ENCODE results near the gene TREM2. TPM values are rescaled to one million over a fixed set of nuclear protein-coding genes. Genes with fewer than 3 reads are reported as not detected.

Gene TREM2
- total RNA-seq, 2 experiments from 2014 or later, result not detected

DNA sequence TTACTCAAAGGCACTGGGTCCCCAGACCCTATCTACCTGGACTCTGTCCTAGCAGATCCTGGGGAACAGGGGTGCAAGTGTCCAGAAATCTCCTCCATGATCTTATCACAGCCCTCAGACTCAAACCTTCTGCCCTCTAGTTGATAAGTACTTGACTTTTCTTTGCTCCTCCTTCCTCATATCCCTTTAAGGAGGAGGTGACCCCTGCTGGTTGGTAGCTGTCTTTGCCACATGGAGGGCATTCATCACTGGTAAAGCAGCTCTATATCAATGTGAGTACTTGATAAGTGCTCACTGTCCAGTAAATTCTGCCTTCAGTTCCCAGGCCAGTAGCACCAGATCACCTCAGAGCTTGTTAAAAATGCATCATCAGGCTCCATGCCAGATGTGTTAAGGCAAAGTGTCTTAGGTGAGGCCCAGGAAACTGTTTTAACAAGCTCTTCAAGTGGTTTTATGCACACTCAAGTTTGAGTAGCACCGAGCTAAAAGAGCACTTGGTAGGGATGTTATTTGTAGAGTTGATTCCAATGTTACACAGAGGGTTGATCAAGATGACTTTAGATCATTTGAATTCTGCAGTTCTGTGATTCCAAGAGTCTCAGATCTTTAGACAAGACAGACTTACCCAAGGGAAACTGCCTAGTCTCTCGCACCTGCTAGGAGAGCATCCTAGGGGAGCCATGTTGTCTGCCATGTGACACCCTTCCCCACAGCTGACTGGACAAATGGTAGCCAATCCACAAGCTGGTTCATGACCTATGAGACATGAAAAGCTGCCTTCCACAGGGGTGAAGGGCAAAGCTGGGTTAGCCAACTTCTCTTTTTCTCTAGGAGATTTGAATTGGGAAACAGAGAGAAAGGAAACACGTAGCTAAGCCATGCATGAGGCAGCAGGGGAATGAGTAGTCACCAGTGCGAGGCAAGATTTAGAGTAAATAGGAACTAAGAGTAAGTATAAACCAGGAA lies 19.4 kb upstream of the TREM2 start:
- no peak overlapping the region for H3K4me3 Mint-ChIP-seq
- ATAC-seq (peak; percentile 98), DNase-seq (peak; percentile 66)
- CTCF ChIA-PET, result interaction anchor here (0.5 to 2.6 kb wide), 38 partner anchors 9 to 1410 kb away, joined by 3 to 15 read pairs (median 4); partner anchors contain the start of genes TOMM6, TREML1, TREML2 and UNC5CL
- H3K4me1 Mint-ChIP-seq, result peaks cover 11% of the 10 kb centered on the region
- intact Hi-C loops (cut with DNase I, micrococcal nuclease), result loop anchor here (1.0 to 10.0 kb wide), 5 partner anchors 90 to 175 kb away; partner anchors contain the start of genes NFYA (in 2 of the 2) and OARD1 (in 2 of the 2)
- no peaks in the 10 kb centered on the region for H3K27me3 Mint-ChIP-seq
- no peaks in the 10 kb centered on the region for H3K36me3 Mint-ChIP-seq (ENCODE audit: low read depth)
- POLR2A ChIA-PET, result no interaction called here
- no peak overlapping the region for H3K27ac Mint-ChIP-seq
- H3K9me3 Mint-ChIP-seq (ENCODE audit: low read depth), result no peaks in the 10 kb centered on the region

DNA sequence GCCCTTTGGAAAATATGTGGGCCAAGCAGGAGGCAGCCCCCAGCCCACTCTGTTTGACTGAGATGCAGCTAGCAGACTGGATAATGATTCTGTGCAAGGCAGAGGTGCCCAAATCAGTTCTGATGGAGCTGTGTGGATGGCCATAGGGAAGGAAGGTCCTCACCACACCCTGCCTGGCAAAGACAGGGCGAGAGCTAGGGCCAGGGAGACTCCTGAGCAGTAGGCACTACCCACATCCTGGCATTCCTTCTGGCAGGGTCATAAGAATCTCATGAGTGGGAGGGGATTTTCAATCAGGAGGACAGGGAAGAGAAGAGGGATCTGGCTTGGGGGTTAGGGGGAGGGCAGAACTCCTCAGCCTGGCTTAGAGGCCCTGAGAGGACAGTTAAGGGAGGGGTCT lies 18.6 kb upstream of the TREM2 start:
- no peaks in the 10 kb centered on the region for H3K9me3 Mint-ChIP-seq (ENCODE audit: low read depth)
- H3K4me3 Mint-ChIP-seq, result no peak overlapping the region
- DNase-seq (no peak), ATAC-seq (no peak)
- peaks cover 11% of the 10 kb centered on the region for H3K4me1 Mint-ChIP-seq
- H3K27ac Mint-ChIP-seq, result no peak overlapping the region
- CTCF ChIA-PET, result interaction anchor here (0.5 to 2.6 kb wide), 14 partner anchors 9 to 723 kb away, joined by 3 to 15 read pairs (median 4); partner anchors contain the start of gene TREML1
- no peaks in the 10 kb centered on the region for H3K36me3 Mint-ChIP-seq (ENCODE audit: low read depth)
- POLR2A ChIA-PET, result no interaction called here
- no peaks in the 10 kb centered on the region for H3K27me3 Mint-ChIP-seq
- intact Hi-C loops (cut with DNase I, micrococcal nuclease), result loop anchor here (5.0 to 10.0 kb wide), 4 partner anchors 89 to 174 kb away; partner anchors contain the start of genes NFYA (in 2 of the 2) and OARD1 (in 2 of the 2)

DNA sequence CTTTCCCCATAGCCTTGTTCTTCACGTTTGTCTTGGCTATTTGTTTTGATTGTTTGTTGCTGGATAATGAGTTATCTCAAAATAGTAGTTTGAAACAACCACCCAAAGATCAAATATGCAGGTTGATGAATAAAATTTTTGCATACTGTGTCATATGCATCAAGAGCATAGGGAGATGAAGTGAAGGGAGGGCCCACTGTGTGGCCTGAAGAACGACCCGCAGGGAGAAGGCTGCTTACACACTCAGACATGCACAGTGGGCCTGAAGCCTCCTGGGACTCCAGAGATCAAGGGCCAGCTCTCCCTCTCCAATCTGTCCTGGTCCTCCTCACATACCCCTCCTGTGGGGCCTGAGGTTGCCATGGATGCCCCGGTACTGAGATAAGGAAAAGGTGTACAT lies 16.2 kb upstream of the TREM2 start:
- Mint-ChIP-seq H3K27me3 (peaks cover 3% of the 10 kb centered on the region), H3K4me1 (peaks cover 7% of the 10 kb centered on the region), H3K4me3 (no peak overlapping the region), H3K36me3 (ENCODE audit: low read depth) (no peaks in the 10 kb centered on the region), H3K27ac (no peak overlapping the region), H3K9me3 (ENCODE audit: low read depth) (no peaks in the 10 kb centered on the region)
- intact Hi-C loops (cut with DNase I, micrococcal nuclease), result no loop called here
- ChIA-PET CTCF (interaction anchor here (0.6 kb wide), 1 partner anchor 145 kb away, joined by 3 read pairs; no protein-coding TSS in a partner anchor), POLR2A (no interaction called here)
- ATAC-seq, result no peak
- DNase-seq, result no peak

DNA sequence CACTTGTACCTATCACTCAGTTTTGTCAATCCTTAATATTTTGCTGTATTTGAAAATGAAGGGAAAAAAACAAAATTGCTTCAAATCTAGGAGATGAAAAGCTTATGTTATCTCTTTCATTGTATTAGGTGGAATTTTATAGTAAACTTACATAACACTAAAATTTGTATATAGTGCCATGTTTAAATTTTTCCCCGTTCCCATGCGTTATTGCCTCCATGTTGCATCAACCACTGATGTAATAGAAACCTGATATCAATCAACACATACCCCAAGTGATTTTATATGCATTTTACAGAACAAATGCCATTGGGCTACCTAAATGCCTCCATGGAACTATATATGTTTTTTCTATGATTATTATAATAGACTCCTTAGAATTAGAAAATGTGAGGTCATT lies 14.8 kb upstream of the TREM2 start:
- DNase-seq (no peak), ATAC-seq (no peak)
- CTCF ChIA-PET, result interaction anchor here (0.7 to 2.5 kb wide), 3 partner anchors 10 to 233 kb away, joined by 3 to 7 read pairs (median 3); no protein-coding TSS in a partner anchor
- Mint-ChIP-seq H3K27ac (no peak overlapping the region), H3K4me1 (peaks cover 7% of the 10 kb centered on the region), H3K4me3 (no peak overlapping the region), H3K36me3 (ENCODE audit: low read depth) (no peaks in the 10 kb centered on the region), H3K27me3 (peaks cover 5% of the 10 kb centered on the region), H3K9me3 (ENCODE audit: low read depth) (no peaks in the 10 kb centered on the region)
- intact Hi-C loops (cut with DNase I, micrococcal nuclease), result no loop called here
- POLR2A ChIA-PET, result interaction anchor here (0.6 kb wide), 1 partner anchor 21 kb away, joined by 3 read pairs; no protein-coding TSS in a partner anchor

DNA sequence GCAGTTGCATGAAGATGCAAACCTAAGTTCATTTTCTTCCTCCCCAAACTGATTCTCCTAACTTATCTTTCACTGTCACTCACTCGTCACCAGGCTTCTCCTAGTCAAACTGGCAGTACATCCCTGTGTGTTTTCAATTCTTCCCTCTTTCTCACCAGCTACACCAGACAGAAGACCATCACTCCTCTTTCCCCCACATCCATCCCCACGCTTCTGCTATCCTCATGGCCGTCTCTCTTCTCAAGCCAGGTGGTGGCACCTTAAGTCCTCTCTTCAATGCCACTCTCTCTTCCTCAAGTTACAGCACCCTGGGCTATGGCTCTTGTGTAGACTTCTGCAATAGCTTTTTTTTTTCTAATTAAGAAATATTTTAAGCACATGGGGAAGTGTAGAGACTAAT lies 14.4 kb upstream of the TREM2 start:
- ATAC-seq (no peak), DNase-seq (no peak)
- H3K27me3 Mint-ChIP-seq, result peaks cover 5% of the 10 kb centered on the region
- CTCF ChIA-PET, result interaction anchor here (0.7 to 2.5 kb wide), 5 partner anchors 9 to 234 kb away, joined by 3 to 7 read pairs (median 3); no protein-coding TSS in a partner anchor
- no peaks in the 10 kb centered on the region for H3K36me3 Mint-ChIP-seq (ENCODE audit: low read depth)
- POLR2A ChIA-PET, result interaction anchor here (0.6 kb wide), 1 partner anchor 22 kb away, joined by 3 read pairs; no protein-coding TSS in a partner anchor
- H3K27ac Mint-ChIP-seq, result no peak overlapping the region
- intact Hi-C loops (cut with DNase I, micrococcal nuclease), result no loop called here
- H3K4me3 Mint-ChIP-seq, result no peak overlapping the region
- no peaks in the 10 kb centered on the region for H3K9me3 Mint-ChIP-seq (ENCODE audit: low read depth)
- peaks cover 6% of the 10 kb centered on the region for H3K4me1 Mint-ChIP-seq

DNA sequence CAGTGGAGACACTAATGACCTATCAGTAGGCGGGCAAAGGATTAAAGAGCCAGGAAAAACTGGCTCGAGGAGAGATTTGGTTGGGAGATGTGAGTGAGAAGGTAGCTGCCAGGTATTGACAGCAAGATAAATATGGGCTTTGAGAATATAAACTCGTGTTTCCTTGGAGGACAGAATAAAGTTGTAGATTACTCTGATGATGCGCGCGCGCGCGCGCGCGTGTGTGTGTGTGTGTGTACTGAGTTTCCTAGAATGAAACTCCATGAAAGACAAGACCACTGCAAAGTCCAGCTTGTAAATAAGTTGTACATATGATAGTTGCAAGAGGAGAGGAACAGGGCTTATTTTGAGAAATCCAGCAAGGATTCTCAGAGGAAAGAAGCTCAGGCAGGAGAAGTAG lies 13.3 kb upstream of the TREM2 start:
- ChIA-PET CTCF (interaction anchor here (1.3 to 2.5 kb wide), 3 partner anchors 8 to 102 kb away, joined by 3 to 7 read pairs (median 4); no protein-coding TSS in a partner anchor), POLR2A (no interaction called here)
- Mint-ChIP-seq H3K9me3 (ENCODE audit: low read depth) (no peaks in the 10 kb centered on the region), H3K27ac (no peak overlapping the region), H3K4me1 (no peaks in the 10 kb centered on the region), H3K36me3 (ENCODE audit: low read depth) (no peaks in the 10 kb centered on the region), H3K27me3 (peaks cover 5% of the 10 kb centered on the region), H3K4me3 (no peak overlapping the region)
- ATAC-seq, result no peak
- intact Hi-C loops (cut with DNase I, micrococcal nuclease), result no loop called here
- DNase-seq, result no peak

DNA sequence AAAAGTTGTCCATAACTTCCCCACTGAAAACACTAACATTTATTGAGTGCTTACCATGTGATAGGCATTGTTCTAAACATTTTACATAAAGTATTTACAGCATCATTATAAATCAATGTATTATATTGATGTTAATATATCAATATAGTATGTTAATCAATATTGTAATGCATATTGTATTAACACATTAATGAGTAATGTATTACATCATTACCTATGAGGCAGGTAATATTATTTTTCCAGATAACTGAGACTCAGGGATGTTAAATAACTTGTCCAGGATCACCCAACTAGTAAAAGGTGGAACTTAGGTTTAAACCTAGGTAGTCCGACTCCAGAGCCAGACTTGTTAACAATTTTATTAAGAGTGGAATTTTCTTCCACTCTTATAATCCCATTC lies 12.2 kb upstream of the TREM2 start:
- H3K4me3 Mint-ChIP-seq, result no peak overlapping the region
- peaks cover 5% of the 10 kb centered on the region for H3K27me3 Mint-ChIP-seq
- intact Hi-C loops (cut with DNase I, micrococcal nuclease), result no loop called here
- H3K4me1 Mint-ChIP-seq, result peaks cover 3% of the 10 kb centered on the region
- no peaks in the 10 kb centered on the region for H3K9me3 Mint-ChIP-seq (ENCODE audit: low read depth)
- DNase-seq, result no peak
- POLR2A ChIA-PET, result no interaction called here
- CTCF ChIA-PET, result no interaction called here
- no peak for ATAC-seq
- no peaks in the 10 kb centered on the region for H3K36me3 Mint-ChIP-seq (ENCODE audit: low read depth)
- no peak overlapping the region for H3K27ac Mint-ChIP-seq

DNA sequence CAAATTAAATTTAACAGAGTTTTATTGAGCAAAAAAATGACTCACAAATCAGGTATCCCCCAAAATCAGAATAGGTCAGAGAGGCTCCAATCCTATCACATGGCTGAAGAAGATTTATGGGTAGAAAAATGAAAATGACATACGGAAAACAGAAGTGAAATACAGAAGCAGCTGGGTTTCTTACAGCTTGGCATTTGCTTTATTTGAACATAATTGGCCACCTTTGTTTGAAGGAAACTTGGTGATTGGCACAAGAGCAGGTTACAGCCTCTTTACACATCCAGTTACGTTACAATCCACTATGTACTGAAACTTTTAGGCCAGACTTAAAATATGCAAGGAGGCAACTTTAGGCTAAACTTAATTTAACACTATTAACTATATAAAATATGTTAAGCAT lies 11.7 kb upstream of the TREM2 start:
- H3K36me3 Mint-ChIP-seq (ENCODE audit: low read depth), result no peaks in the 10 kb centered on the region
- H3K4me1 Mint-ChIP-seq, result peaks cover 3% of the 10 kb centered on the region
- H3K4me3 Mint-ChIP-seq, result no peak overlapping the region
- H3K9me3 Mint-ChIP-seq (ENCODE audit: low read depth), result no peaks in the 10 kb centered on the region
- H3K27ac Mint-ChIP-seq, result no peak overlapping the region
- CTCF ChIA-PET, result no interaction called here
- peaks cover 5% of the 10 kb centered on the region for H3K27me3 Mint-ChIP-seq
- intact Hi-C loops (cut with DNase I, micrococcal nuclease), result no loop called here
- no peak for DNase-seq
- POLR2A ChIA-PET, result no interaction called here
- ATAC-seq, result no peak

DNA sequence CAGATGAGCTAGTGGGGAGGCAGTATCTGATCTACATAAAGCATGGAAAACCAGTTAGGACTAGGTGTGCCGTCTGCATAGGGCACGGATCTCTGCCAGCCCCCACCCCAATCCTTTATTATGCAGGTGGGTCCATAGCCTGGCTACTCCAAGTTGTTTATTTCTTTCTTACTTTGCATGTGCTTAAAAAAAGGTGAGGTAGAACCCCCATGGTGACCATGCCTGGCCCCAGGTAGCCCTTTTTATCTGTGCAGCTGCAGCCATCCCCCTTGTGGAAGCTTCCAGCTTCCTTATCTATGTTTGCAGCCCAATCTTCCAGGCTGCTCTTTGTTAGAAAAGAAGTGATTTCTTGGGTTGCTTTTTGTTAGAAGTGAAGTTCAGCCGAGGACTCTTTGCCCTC lies 9.0 kb upstream of the TREM2 start:
- ATAC-seq, result no peak
- intact Hi-C loops (cut with DNase I, micrococcal nuclease), result no loop called here
- H3K27ac Mint-ChIP-seq, result no peak overlapping the region
- ChIA-PET CTCF (interaction anchor here (2.2 kb wide), 1 partner anchor 10 kb away, joined by 12 read pairs; no protein-coding TSS in a partner anchor), POLR2A (no interaction called here)
- H3K9me3 Mint-ChIP-seq (ENCODE audit: low read depth), result no peaks in the 10 kb centered on the region
- no peak for DNase-seq
- H3K4me1 Mint-ChIP-seq, result peaks cover 3% of the 10 kb centered on the region
- peaks cover 5% of the 10 kb centered on the region for H3K27me3 Mint-ChIP-seq
- no peak overlapping the region for H3K4me3 Mint-ChIP-seq
- no peaks in the 10 kb centered on the region for H3K36me3 Mint-ChIP-seq (ENCODE audit: low read depth)

DNA sequence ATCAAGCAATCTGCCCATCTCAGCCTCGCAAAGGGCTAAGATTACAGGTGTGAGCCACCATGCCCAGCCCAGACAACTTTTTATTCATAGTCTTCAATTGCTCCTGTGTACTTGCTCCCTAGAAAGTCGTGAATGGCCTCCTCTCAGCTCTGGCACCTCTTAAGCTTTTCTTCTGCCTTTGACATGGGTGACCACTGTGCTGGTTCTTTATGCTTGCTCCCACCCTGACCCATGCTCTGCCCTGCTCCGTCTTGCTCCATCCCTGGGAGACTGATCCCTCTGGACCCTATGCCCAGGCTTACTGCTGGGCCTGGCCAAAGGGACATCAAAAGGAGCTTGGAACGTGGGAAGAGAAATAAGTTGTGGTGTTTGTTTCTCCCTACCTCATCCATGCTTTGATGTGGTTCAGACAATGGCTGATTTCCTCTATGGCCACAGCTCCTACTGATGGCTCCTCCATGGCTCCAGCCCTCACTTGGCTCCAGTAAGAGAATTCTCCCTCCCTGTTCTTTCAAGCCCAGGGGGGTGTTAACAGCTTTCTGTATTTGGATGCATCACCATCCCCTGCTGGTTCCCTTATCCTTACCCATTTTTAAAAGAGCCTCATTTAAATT lies 7.7 kb upstream of the TREM2 start:
- no peak for ATAC-seq
- ChIA-PET POLR2A (interaction anchor here (0.6 kb wide), 1 partner anchor 32 kb away, joined by 3 read pairs; no protein-coding TSS in a partner anchor), CTCF (interaction anchor here (0.7 to 2.2 kb wide), 5 partner anchors 11 to 198 kb away, joined by 3 to 12 read pairs (median 4); no protein-coding TSS in a partner anchor)
- no peak for DNase-seq
- Mint-ChIP-seq H3K27me3 (peaks cover 2% of the 10 kb centered on the region), H3K4me1 (peaks cover 3% of the 10 kb centered on the region), H3K4me3 (no peak overlapping the region), H3K9me3 (ENCODE audit: low read depth) (no peaks in the 10 kb centered on the region), H3K27ac (no peak overlapping the region), H3K36me3 (ENCODE audit: low read depth) (no peaks in the 10 kb centered on the region)
- intact Hi-C loops (cut with DNase I, micrococcal nuclease), result no loop called here

DNA sequence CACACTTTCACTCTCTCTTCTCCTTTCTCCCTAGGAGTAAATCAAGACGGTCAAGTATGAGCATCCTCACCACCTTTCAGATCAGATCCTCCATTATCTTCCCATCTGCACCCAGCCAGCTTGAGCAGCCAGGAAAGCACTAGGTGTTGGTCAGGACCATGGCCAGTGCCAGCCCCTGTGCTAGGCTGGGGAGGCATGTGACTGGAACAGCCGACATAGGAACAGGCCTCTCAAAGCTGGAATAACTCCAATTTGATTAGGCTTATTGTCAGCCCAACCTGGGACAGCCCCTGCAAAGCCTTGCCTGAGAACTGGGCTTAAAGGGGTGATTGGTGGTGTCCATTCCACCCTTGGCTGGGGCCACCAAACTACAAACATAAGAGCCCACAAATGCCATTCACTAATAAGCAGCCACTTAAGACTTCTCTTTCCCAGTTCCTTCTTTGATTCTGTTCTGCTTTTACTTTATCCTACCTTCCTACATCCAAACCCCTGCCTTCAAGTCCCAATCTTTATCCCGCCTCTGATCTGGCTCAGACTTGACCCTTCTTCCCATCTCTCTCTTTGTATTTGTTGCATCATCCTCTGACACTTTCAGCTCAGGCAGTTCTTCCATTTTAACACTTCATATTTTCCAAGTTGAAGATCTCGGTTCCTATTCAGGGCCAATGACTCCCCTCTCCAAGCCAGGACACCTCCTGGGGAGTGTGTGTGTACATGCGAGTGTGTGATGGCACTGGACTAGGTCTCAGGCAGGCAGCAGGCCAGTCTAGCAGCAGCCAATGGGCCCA lies 4.5 kb upstream of the TREM2 start:
- CTCF ChIA-PET, result interaction anchor here (1.2 to 1.5 kb wide), 3 partner anchors 9 to 63 kb away, joined by 3 to 4 read pairs (median 3); no protein-coding TSS in a partner anchor
- intact Hi-C loops (cut with DNase I, micrococcal nuclease), result no loop called here
- Mint-ChIP-seq H3K4me3 (no peak overlapping the region), H3K9me3 (ENCODE audit: low read depth) (no peaks in the 10 kb centered on the region), H3K27me3 (no peaks in the 10 kb centered on the region), H3K4me1 (peaks cover 3% of the 10 kb centered on the region), H3K27ac (no peak overlapping the region), H3K36me3 (ENCODE audit: low read depth) (no peaks in the 10 kb centered on the region)
- POLR2A ChIA-PET, result no interaction called here
- no peak for ATAC-seq
- DNase-seq, result peak; percentile 33
